ENCODE data around the gene KRTAP10-8.

DNA sequence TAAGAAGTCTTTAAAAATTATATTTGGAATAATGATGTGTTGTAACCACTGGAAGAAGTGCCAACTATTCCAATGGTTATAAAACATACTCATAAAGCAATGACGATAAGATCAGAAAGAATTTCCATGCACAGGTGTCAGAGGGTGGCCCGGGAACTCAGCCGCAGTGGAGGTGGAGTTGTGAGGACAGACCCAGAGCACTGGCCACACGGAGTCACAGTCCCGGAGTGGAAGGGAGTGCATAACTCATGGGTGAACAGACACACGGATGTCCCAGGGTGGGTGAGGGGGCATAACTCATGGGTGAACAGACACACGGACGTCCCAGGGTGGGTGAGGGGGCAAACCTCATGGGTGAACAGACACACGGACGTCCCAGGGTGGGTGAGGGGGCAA, 35.9 kb upstream of the KRTAP10-8 start:
- TF ChIP-seq, protein P1, sequence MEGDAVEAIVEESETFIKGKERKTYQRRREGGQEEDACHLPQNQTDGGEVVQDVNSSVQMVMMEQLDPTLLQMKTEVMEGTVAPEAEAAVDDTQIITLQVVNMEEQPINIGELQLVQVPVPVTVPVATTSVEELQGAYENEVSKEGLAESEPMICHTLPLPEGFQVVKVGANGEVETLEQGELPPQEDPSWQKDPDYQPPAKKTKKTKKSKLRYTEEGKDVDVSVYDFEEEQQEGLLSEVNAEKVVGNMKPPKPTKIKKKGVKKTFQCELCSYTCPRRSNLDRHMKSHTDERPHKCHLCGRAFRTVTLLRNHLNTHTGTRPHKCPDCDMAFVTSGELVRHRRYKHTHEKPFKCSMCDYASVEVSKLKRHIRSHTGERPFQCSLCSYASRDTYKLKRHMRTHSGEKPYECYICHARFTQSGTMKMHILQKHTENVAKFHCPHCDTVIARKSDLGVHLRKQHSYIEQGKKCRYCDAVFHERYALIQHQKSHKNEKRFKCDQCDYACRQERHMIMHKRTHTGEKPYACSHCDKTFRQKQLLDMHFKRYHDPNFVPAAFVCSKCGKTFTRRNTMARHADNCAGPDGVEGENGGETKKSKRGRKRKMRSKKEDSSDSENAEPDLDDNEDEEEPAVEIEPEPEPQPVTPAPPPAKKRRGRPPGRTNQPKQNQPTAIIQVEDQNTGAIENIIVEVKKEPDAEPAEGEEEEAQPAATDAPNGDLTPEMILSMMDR (IDR thresholded peaks at IDR 0.05): no peak
- no peak for TF ChIP-seq EZH2 (IDR thresholded peaks at IDR 0.05)
